Rectal smooth muscle tissue (tissue), 1 donor: Measurements from ENCODE around the gene C20orf202.

ENCODE experiments used
- H3K27ac ChIP-seq: one replicate; pipeline ENCODE4 v1.7.0; 2013; ENCODE audit warnings: low read depth, low read length, inconsistent platforms
- H3K27me3 ChIP-seq: one replicate; pipeline ENCODE4 v1.7.0; 2013; ENCODE audit warnings: low read length; ENCODE audit not compliant: control insufficient read depth, insufficient read depth
- H3K36me3 ChIP-seq: one replicate; pipeline ENCODE4 v1.7.0; 2013; ENCODE audit warnings: low read length; ENCODE audit not compliant: control insufficient read depth, insufficient read depth
- H3K4me1 ChIP-seq: one replicate; pipeline ENCODE4 v1.7.0; 2013; ENCODE audit warnings: low read length; ENCODE audit not compliant: control insufficient read depth, insufficient read depth
- H3K4me3 ChIP-seq: one replicate; pipeline ENCODE4 v1.7.0; 2013; ENCODE audit warnings: low read length
- H3K9ac ChIP-seq: one replicate; pipeline ENCODE4 v1.7.0; 2013; ENCODE audit warnings: low read length

Gene C20orf202

GRCh38 chr20:1202762-1203504 lies at the start of gene C20orf202:
Gene C20orf202, plus strand, starts transcription at chr20:1203454. Its CDS starts 132 bp downstream, at chr20:1203586.
- Histone ChIP-seq H3K27ac (no peak within 1 kb of the TSS), H3K27me3 (no peaks in the 10 kb centered on the region), H3K4me1 (no peaks in the 10 kb centered on the region), H3K4me3 (no peak within 1 kb of the TSS), H3K9ac (no peak within 1 kb of the TSS), H3K36me3 (no peaks in the 10 kb centered on the region)

DNA sequence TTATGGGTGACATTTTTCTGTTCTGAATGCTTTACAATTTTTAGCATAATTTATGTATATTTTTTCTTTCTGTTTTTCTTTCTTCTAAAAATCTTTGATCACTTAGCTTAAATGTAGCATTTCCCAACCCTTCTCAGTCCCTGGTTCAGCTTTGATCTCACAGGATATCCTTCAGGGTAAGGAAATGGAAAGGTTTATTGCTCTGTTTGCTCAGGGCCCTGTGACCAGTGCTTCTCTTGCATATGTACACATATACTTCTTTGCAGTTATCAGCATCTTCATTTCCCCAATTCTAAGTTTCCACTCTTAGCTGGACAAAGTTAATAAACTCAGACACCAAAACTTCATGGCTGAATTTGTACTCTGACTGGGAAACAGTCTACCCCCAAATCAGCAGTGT lies 49.0 kb upstream of the C20orf202 start:
- Histone ChIP-seq H3K9ac (no peak overlapping the region), H3K27ac (no peak overlapping the region), H3K36me3 (peaks cover 22% of the 10 kb centered on the region), H3K4me3 (no peak overlapping the region), H3K4me1 (no peaks in the 10 kb centered on the region), H3K27me3 (no peaks in the 10 kb centered on the region)

DNA sequence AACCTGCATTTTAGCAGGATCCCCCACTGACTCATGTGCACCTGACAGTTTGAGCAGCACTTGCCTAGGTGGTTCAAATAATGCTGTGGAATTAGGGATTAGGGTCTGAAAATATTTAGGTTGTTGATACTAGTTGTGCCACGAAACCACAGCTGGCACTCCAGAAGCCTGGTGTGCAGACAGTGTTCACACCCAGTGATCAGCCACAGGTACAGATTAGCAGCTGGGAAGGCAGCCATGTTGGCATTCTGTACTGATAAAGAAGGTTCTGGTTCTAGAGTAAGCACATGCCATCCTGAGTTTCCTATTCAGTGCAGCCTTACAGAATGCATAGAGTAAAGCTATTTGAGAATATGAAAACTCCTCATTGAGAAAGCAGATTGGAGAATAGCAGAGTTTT lies 48.6 kb upstream of the C20orf202 start:
- no peaks in the 10 kb centered on the region for H3K4me1 ChIP-seq

DNA sequence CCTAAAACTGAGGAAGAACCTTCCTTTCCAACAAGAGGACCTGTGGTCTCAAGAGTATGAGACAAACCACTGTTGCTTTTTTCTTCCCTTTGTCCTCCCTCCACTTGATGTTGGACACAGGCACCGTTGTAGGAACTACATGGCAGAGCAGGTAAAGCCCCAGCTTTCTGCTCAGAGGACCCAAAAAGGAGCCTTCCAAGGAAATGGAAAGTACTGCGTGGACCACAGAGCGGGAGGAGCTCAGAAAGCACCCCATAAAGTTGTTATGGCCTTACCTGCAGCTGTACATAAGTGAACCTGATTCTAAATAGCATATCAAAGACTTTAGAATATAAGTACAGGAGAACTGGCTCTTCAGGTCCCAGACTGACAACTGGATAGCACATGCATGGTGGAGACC lies 47.9 kb upstream of the C20orf202 start:
- H3K27me3 ChIP-seq, result no peaks in the 10 kb centered on the region
- no peak overlapping the region for H3K9ac ChIP-seq
- H3K27ac ChIP-seq, result no peak overlapping the region
- peaks cover 22% of the 10 kb centered on the region for H3K36me3 ChIP-seq
- H3K4me1 ChIP-seq, result no peaks in the 10 kb centered on the region
- no peak overlapping the region for H3K4me3 ChIP-seq

More for the DNA sequence above, 48.6 kb upstream of the C20orf202 start:
- Histone ChIP-seq H3K27me3 (no peaks in the 10 kb centered on the region), H3K27ac (no peak overlapping the region), H3K36me3 (peaks cover 22% of the 10 kb centered on the region), H3K4me3 (no peak overlapping the region), H3K9ac (no peak overlapping the region)

DNA sequence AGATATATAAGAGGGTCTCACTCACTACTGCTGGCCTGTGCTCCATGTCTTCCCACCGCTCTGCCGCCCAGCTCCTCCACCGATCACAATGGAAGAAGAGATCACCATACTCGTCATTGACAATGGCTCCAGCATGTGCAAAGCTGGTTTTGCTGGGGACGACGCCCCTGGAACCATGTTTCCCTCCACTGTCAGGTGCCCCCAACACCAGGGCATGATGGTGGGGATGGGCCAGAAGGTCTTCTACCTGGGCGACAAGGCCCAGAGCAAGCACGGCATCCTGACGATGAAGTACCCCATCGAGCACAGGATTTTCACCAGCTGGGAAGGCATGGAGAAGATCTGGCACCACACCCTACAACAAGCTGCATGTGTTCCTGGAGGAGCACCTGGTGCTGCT lies 42.8 kb upstream of the C20orf202 start:
- Histone ChIP-seq H3K4me1 (no peaks in the 10 kb centered on the region), H3K36me3 (peaks cover 35% of the 10 kb centered on the region), H3K27me3 (no peaks in the 10 kb centered on the region), H3K9ac (no peak overlapping the region), H3K27ac (no peak overlapping the region), H3K4me3 (no peak overlapping the region)

GRCh38 chr20:1160991-1161390 lies 42.3 kb upstream of the C20orf202 start:
- H3K27ac ChIP-seq, result no peak overlapping the region
- H3K36me3 ChIP-seq, result peaks cover 39% of the 10 kb centered on the region
- H3K4me1 ChIP-seq, result no peaks in the 10 kb centered on the region
- no peak overlapping the region for H3K9ac ChIP-seq
- H3K4me3 ChIP-seq, result no peak overlapping the region
- H3K27me3 ChIP-seq, result no peaks in the 10 kb centered on the region

GRCh38 chr20:1163105-1163504 lies 40.1 kb upstream of the C20orf202 start:
- peaks cover 43% of the 10 kb centered on the region for H3K36me3 ChIP-seq
- H3K9ac ChIP-seq, result no peak overlapping the region
- H3K27ac ChIP-seq, result no peak overlapping the region

GRCh38 chr20:1163653-1164052 lies 39.6 kb upstream of the C20orf202 start:
- H3K27ac ChIP-seq, result no peak overlapping the region
- H3K4me3 ChIP-seq, result no peak overlapping the region
- H3K9ac ChIP-seq, result no peak overlapping the region
- H3K27me3 ChIP-seq, result no peaks in the 10 kb centered on the region
- H3K36me3 ChIP-seq, result peaks cover 49% of the 10 kb centered on the region
- no peaks in the 10 kb centered on the region for H3K4me1 ChIP-seq

More at GRCh38 chr20:1163105-1163504, 40.1 kb upstream of the C20orf202 start:
- no peaks in the 10 kb centered on the region for H3K4me1 ChIP-seq
- no peaks in the 10 kb centered on the region for H3K27me3 ChIP-seq
- no peak overlapping the region for H3K4me3 ChIP-seq

DNA sequence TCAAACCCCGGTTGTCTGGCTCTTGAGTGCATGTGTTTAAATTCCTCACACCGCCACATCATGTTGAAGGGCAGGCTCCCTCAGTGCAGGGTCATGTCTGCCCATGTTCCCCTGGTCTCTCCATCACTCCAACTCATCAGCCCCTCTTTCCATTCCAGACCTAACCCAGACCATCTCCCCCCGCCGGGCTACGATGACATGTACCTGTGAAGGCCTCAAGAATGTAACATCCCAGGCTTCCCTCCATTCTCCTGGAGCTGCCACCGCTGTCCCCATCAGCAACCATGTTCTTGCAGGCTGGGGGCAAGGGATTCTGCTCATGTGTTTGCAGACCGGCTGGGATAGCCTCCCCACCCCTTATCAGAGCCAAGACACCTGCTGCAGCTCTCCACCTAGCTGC lies 38.4 kb upstream of the C20orf202 start:
- no peaks in the 10 kb centered on the region for H3K27me3 ChIP-seq
- H3K27ac ChIP-seq, result no peak overlapping the region
- H3K36me3 ChIP-seq, result peaks cover 56% of the 10 kb centered on the region
- H3K4me1 ChIP-seq, result no peaks in the 10 kb centered on the region
- no peak overlapping the region for H3K4me3 ChIP-seq
- H3K9ac ChIP-seq, result no peak overlapping the region

DNA sequence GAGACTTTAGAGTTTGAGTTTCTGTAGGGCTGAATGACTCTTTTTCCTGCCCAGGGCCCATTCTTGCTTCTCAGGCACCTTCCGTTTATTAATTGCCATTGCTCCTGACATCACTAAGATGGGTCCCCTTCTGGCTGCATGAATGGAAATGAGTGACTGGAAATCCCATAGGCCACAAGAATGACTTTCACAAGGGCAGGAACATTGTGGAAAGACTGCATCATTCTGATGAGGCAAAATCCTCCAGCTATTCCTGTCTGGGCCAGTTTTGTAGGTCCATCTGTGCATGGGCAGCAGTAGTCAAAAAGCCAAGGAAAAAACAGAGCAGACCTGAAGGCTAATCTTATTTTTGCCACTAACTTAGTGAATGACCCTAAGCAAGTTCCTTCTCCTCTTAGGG lies 37.7 kb upstream of the C20orf202 start:
- Histone ChIP-seq H3K36me3 (peaks cover 57% of the 10 kb centered on the region), H3K27ac (no peak overlapping the region), H3K4me1 (no peaks in the 10 kb centered on the region), H3K9ac (no peak overlapping the region), H3K27me3 (no peaks in the 10 kb centered on the region), H3K4me3 (no peak overlapping the region)

DNA sequence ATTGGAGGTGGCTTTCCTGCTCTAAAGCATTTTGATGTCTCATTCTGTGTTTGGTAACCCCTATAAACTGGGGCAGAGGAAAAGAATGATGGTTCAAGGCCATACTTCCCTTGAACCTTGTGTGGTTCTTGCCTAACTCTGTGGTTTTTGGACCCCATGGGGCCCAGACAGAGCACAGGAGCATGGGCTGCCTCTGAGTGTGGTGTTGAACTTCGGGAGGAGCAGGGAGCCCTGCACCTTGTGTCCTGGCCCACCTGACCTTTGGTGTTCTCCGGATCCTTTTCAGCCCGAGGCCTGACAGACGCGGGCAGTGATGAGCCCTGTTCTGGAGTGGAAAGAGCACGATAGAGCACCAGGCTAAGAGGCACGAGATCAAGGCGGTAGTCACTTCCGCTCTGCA lies 37.3 kb upstream of the C20orf202 start:
- H3K4me3 ChIP-seq, result no peak overlapping the region
- peaks cover 57% of the 10 kb centered on the region for H3K36me3 ChIP-seq
- H3K4me1 ChIP-seq, result no peaks in the 10 kb centered on the region
- no peak overlapping the region for H3K9ac ChIP-seq
- H3K27ac ChIP-seq, result no peak overlapping the region
- H3K27me3 ChIP-seq, result no peaks in the 10 kb centered on the region

GRCh38 chr20:1166948-1167720 lies 36.1 kb upstream of the C20orf202 start:
- H3K9ac ChIP-seq, result no peak overlapping the region
- no peak overlapping the region for H3K4me3 ChIP-seq
- H3K27ac ChIP-seq, result no peak overlapping the region
- peaks cover 50% of the 10 kb centered on the region for H3K36me3 ChIP-seq
- no peaks in the 10 kb centered on the region for H3K27me3 ChIP-seq
- no peaks in the 10 kb centered on the region for H3K4me1 ChIP-seq
